ENCODE data around the gene RAD51B. TPM values are rescaled to one million over a fixed set of nuclear protein-coding genes. Genes with fewer than 3 reads are reported as not detected.

The RAD51B gene
- total and polyA plus RNA-seq, 7 donors, result 2.4 to 24.4 (median 7.1) TPM

DNA sequence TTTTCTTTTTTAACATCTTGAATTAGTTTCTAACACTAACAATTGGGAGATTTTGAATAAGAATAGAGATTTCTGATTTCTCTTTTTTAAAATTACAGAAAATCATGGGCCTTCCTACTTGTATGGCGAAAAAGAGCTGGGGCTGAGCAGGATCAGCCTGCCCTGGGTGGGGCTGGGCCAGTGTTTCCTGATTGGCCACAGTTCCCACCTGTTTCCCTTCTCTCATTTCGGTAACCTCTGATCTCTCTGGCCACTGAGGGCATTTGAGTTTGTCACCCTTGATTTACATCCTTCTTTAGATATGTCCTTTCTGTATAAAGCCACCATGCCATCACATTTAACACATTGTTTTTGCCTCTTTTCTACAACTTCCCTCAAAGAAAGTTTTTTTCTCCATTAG lies 719.1 kb downstream of the RAD51B start:
- Histone ChIP-seq H3K27me3 (no peaks in the 10 kb centered on the region), H3K9me3 (no peaks in the 10 kb centered on the region), H3K36me3 (no peaks in the 10 kb centered on the region), H3K4me3 (no peak overlapping the region), H3K27ac (peak overlapping the region; percentile 17 to 50 (median 46)), H3K4me1 (peaks cover 0 to 32% (median 12%) of the 10 kb centered on the region in 4 donors)
- 87 to 95% methylated on average over 2 of the region's 2 CpGs for WGBS, 2 donors
- TF ChIP-seq EP300 (IDR thresholded peaks at IDR 0.05), result no peak
- TF ChIP-seq POLR2A (IDR thresholded peaks at IDR 0.05), result no peak
- TF ChIP-seq, protein P1, sequence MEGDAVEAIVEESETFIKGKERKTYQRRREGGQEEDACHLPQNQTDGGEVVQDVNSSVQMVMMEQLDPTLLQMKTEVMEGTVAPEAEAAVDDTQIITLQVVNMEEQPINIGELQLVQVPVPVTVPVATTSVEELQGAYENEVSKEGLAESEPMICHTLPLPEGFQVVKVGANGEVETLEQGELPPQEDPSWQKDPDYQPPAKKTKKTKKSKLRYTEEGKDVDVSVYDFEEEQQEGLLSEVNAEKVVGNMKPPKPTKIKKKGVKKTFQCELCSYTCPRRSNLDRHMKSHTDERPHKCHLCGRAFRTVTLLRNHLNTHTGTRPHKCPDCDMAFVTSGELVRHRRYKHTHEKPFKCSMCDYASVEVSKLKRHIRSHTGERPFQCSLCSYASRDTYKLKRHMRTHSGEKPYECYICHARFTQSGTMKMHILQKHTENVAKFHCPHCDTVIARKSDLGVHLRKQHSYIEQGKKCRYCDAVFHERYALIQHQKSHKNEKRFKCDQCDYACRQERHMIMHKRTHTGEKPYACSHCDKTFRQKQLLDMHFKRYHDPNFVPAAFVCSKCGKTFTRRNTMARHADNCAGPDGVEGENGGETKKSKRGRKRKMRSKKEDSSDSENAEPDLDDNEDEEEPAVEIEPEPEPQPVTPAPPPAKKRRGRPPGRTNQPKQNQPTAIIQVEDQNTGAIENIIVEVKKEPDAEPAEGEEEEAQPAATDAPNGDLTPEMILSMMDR (IDR thresholded peaks at IDR 0.05), result no peak
- no peak for TF ChIP-seq POLR2AphosphoS5 (IDR thresholded peaks at IDR 0.05)
- intact Hi-C loops (cut with DNase I), result no loop called here
- no peak for DNase-seq

DNA sequence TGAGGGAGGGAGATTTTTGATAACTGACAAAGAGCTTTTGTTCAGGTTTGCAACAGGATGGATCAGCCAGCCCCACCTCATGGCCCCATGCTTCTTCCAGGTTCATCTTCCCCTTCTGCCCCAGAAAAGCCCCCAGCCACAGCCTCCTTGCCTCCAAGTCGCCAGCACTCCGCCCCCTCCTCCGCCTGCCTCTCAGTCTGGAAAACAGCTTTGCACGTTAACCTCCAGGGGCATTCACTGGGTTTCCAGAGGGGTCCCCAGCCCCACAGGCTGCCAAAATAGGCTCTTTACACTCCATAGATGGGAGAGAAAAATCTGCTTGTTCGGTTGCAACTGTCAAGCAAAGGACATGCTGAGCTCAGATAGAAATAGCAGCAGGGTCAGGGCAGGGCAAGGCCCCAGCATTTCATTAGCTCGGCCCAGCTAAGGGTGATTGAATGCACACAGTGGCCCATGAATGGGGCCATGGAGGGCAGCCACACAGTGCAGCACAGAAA lies 719.7 kb downstream of the RAD51B start:
- no peak for TF ChIP-seq EP300 (IDR thresholded peaks at IDR 0.05)
- no peak for TF ChIP-seq POLR2A (IDR thresholded peaks at IDR 0.05)
- no peaks in the 10 kb centered on the region for H3K36me3 ChIP-seq
- no peaks in the 10 kb centered on the region for H3K27me3 ChIP-seq
- WGBS, 2 donors, result 89 to 93% methylated on average over 6 of the region's 6 CpGs
- H3K27ac ChIP-seq, result peak overlapping the region; percentile 17 to 50 (median 46)
- H3K4me1 ChIP-seq, result peaks cover 0 to 39% (median 19%) of the 10 kb centered on the region in 4 donors
- no peak for DNase-seq
- H3K4me3 ChIP-seq, result no peak overlapping the region
- H3K9me3 ChIP-seq, result no peaks in the 10 kb centered on the region
- intact Hi-C loops (cut with DNase I), result no loop called here

DNA sequence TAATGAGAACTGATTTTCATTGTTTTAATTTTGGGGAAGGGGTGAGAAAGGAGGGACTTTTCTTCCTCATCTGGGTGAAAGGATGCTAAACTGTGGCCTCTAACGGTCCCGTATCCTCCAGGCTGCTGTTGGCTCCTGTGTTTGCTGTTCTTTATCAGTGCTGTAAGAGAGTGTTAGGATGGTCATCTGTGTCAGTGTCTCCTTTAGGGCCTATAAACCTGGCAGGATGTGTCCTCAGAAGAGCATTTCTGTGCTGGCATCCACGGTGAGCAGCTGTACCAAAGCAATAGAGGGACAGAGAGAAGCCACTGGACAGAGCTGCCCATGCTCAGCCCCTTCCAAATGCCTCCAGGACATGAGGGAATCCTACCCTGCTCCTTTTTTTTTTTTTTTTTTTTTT lies 720.2 kb downstream of the RAD51B start:
- Histone ChIP-seq H3K27me3 (no peaks in the 10 kb centered on the region), H3K4me1 (peaks cover 0 to 44% (median 24%) of the 10 kb centered on the region in 4 donors), H3K27ac (peak overlapping the region; percentile 16 to 50 (median 47)), H3K4me3 (no peak overlapping the region), H3K9me3 (no peaks in the 10 kb centered on the region), H3K36me3 (no peaks in the 10 kb centered on the region)
- TF ChIP-seq EP300 (IDR thresholded peaks at IDR 0.05) (no peak), POLR2AphosphoS5 (IDR thresholded peaks at IDR 0.05) (no peak)
- no peak for DNase-seq
- WGBS, 2 donors, result 93 to 94% methylated on average over 3 of the region's 3 CpGs
- intact Hi-C loops (cut with DNase I), result no loop called here

GRCh38 chr14:68541178-68541896 lies 721.8 kb downstream of the RAD51B start:
- H3K4me1 ChIP-seq, result peaks cover 0 to 59% (median 39%) of the 10 kb centered on the region in 4 donors
- TF ChIP-seq POLR2AphosphoS5 (IDR thresholded peaks at IDR 0.05), result no peak
- TF ChIP-seq POLR2A (IDR thresholded peaks at IDR 0.05), result no peak
- TF ChIP-seq, protein P1 (IDR thresholded peaks at IDR 0.05), result no peak
- TF ChIP-seq EP300 (IDR thresholded peaks at IDR 0.05), result no peak
- 89 to 94% methylated on average over 4 of the region's 4 CpGs for WGBS, 2 donors
- intact Hi-C loops (cut with DNase I), result no loop called here
- no peaks in the 10 kb centered on the region for H3K36me3 ChIP-seq
- no peak for DNase-seq
- H3K4me3 ChIP-seq, result no peak overlapping the region
- H3K9me3 ChIP-seq, result no peaks in the 10 kb centered on the region
- H3K27ac ChIP-seq, result peak overlapping the region in 3 of 4 donors; percentile 56 to 96 (median 60)
- no peaks in the 10 kb centered on the region for H3K27me3 ChIP-seq

DNA sequence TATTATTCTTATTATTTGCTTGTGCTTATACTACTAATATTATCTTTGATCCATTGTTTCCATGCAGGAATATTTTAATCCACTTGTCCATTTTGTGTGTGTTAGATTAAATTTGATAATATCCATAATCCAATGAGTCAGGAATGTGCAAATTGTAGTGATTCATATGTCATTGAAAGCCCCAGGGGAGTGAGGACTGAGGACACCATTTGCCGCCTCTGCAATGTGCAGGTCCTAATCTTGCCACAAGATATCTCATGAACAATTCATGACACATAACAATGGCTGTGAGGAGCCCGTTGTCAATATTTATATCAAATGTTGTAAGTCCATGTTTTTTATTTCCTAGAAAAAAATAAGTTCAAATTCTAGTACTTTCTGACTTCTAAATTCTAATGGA lies 722.8 kb downstream of the RAD51B start:
- Histone ChIP-seq H3K4me1 (peaks cover 0 to 69% (median 49%) of the 10 kb centered on the region in 4 donors), H3K27ac (peak overlapping the region in 2 of 4 donors; percentile 96)

More for the DNA sequence above, 722.8 kb downstream of the RAD51B start:
- TF ChIP-seq POLR2AphosphoS5 (IDR thresholded peaks at IDR 0.05), result no peak
- no peak for TF ChIP-seq EP300 (IDR thresholded peaks at IDR 0.05)
- TF ChIP-seq POLR2A (IDR thresholded peaks at IDR 0.05), result no peak
- TF ChIP-seq, protein P1 (IDR thresholded peaks at IDR 0.05), result no peak
- Histone ChIP-seq H3K4me3 (no peak overlapping the region), H3K36me3 (no peaks in the 10 kb centered on the region), H3K27me3 (no peaks in the 10 kb centered on the region), H3K9me3 (no peaks in the 10 kb centered on the region)
- WGBS, 2 donors, result 96% methylated on average over 2 of the region's 2 CpGs
- DNase-seq, result no peak
- intact Hi-C loops (cut with DNase I), result no loop called here
